Retina (tissue), 1 donor: ENCODE data around the gene JMJD1C.
A peak's percentile ranks its signal among the peaks of the same experiment; 100 is the strongest.
"Not testable (repeated sequence)": the region's sequence is repeated elsewhere in the genome, so short reads cannot be mapped to it uniquely, and the experiment has no call there.

Experiments used
- DNase-seq: peaks from one replicate; pipeline ENCODE4 v3.0.0-alpha.2; 2016

The JMJD1C gene

GRCh38 chr10:63155388-63156020 lies 310.3 kb downstream of the JMJD1C start:
- no peak for DNase-seq

GRCh38 chr10:63154546-63155387 lies 311.0 kb downstream of the JMJD1C start:
- no peak for DNase-seq

GRCh38 chr10:63153868-63154545 lies 311.8 kb downstream of the JMJD1C start:
- DNase-seq, result not testable (repeated sequence)

- DNase-seq, result no peak
These were observed 315.0 kb downstream of the JMJD1C start for GRCh38 chr10:63150745-63151144.

- no peak for DNase-seq
These were observed 319.3 kb downstream of the JMJD1C start for GRCh38 chr10:63146503-63146902.

GRCh38 chr10:63145782-63146181 lies 320.0 kb downstream of the JMJD1C start:
- no peak for DNase-seq

GRCh38 chr10:63143987-63144386 lies 321.8 kb downstream of the JMJD1C start:
- DNase-seq, result no peak

- DNase-seq, result no peak
These were observed 323.6 kb downstream of the JMJD1C start for GRCh38 chr10:63142136-63142535.

GRCh38 chr10:63140077-63140476 lies 325.7 kb downstream of the JMJD1C start:
- DNase-seq, result no peak

GRCh38 chr10:63137306-63137705 lies 328.5 kb downstream of the JMJD1C start:
- no peak for DNase-seq

GRCh38 chr10:63133821-63134557 lies 331.8 kb downstream of the JMJD1C start:
- DNase-seq, result no peak

- peak; percentile 98 for DNase-seq
These were observed 332.5 kb downstream of the JMJD1C start, which contains the start of gene NRBF2 for GRCh38 chr10:63133056-63133820. Gene NRBF2, plus strand, starts transcription at chr10:63133328. Its CDS starts 143 bp downstream, at chr10:63133471.

- no peak for DNase-seq
These were observed 333.1 kb downstream of the JMJD1C start for GRCh38 chr10:63132651-63133055.

GRCh38 chr10:63129888-63130287 lies 335.9 kb downstream of the JMJD1C start:
- DNase-seq, result no peak

- no peak for DNase-seq
These were observed 337.3 kb downstream of the JMJD1C start for GRCh38 chr10:63128443-63128842.

GRCh38 chr10:63125459-63125858 lies 340.3 kb downstream of the JMJD1C start:
- DNase-seq, result no peak

GRCh38 chr10:63123727-63124362 lies 341.9 kb downstream of the JMJD1C start:
- DNase-seq, result no peak

- peak; percentile 8 for DNase-seq
These were observed 345.2 kb downstream of the JMJD1C start for GRCh38 chr10:63120554-63120953.

- DNase-seq, result no peak
These were observed 346.7 kb downstream of the JMJD1C start for GRCh38 chr10:63119041-63119440.
